Measurements from ENCODE around the gene SIK3. TPM values are rescaled to one million over a fixed set of nuclear protein-coding genes. Genes with fewer than 3 reads are reported as not detected.
"Not testable (repeated sequence)": the region's sequence is repeated elsewhere in the genome, so short reads cannot be mapped to it uniquely, and the experiment has no call there.

SIK3 gene
- total RNA-seq, 1 experiment from 2014 or later: 31.4 TPM

DNA sequence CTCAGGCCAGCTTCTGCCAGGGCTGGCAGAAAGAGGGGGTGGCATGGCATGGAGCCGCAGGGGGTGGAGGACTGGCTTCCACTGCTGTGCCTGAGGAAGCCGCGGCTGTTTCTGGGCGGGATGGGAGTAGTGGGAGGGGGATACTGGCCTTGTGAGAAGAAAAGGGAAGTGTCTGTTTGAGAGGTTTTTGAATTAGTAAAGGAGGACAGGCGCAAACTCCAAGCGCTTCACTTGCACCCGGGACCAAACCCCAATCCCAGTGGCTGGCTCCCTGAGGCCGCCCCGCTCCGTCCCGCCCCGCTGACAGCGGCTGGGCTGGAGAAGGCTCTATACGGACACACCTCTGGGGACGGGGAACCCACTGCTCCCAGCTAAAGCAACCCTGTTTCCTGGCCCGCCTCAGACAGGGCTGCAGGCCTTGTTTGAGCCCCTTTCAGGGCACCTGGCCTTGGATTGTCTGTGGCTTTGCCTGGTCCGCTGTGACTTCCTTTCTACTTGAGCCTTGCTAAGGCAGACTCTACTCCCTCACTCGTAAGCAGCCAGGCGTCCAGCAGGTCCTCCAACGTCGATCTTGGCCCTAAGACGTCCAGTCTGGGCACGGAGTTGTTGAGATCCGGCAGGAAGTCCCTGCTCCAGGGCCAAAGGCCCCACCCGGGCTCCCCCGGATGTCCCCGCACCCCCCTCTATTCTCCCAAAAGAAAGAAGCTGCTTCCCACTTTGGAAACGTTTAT is 263.0 kb downstream of the SIK3 start:
- H3K14ac ChIP-seq (ENCODE audit: insufficient read depth, low read length): peak overlapping the region; percentile 54
- no peak overlapping the region for H2BK12ac ChIP-seq (ENCODE audit: insufficient read length, low read depth, low read length)
- DNase-seq: peak; percentile 56
- H4K91ac ChIP-seq (ENCODE audit: insufficient read length, low read depth, low read length): no peak overlapping the region
- no CpG with 5 or more reads among the region's 28 CpGs for WGBS (ENCODE audit: extremely low coverage, insufficient read length, low lambda C conversion rate)
- no peak overlapping the region for H4K5ac ChIP-seq (ENCODE audit: insufficient read length, low read depth, low read length)
- Mint-ChIP-seq H3K27ac (no peak overlapping the region), H3K4me3 (peak overlapping the region; percentile 48 to 64; a peak in 4 of 5 replicates), H3K9me3 (peaks cover 3 to 5% of the 10 kb centered on the region in 2 experiments; a peak in 3 of 5 replicates), H3K27me3 (ENCODE audit: low read depth) (peaks cover 22% of the 10 kb centered on the region), H3K4me1 (peaks cover 32 to 35% of the 10 kb centered on the region in 2 experiments), H3K36me3 (ENCODE audit: insufficient read depth in 1 of 3, low read depth in 3 of 3) (no peaks in the 10 kb centered on the region; a peak in 1 of 7 replicates)
- peaks cover 6% of the 10 kb centered on the region for H3K23me2 ChIP-seq (ENCODE audit: insufficient read length, low read depth, low read length, poor library complexity, severe bottlenecking)
- no peak overlapping the region for H2AK5ac ChIP-seq (ENCODE audit: insufficient read length, low read length)
- no peaks in the 10 kb centered on the region for H3K79me1 ChIP-seq (ENCODE audit: insufficient read depth, low read depth, low read length, poor library complexity, severe bottlenecking)
- H3K18ac ChIP-seq (ENCODE audit: insufficient read length, low read depth, low read length): no peak overlapping the region
- H3K23ac ChIP-seq (ENCODE audit: insufficient read length, low read depth, low read length): no peak overlapping the region
- H3T11ph ChIP-seq (ENCODE audit: low read length): no peak overlapping the region
- H2AFZ ChIP-seq (ENCODE audit: low read length): no peak overlapping the region
- no peaks in the 10 kb centered on the region for H3K27me3 ChIP-seq (ENCODE audit: insufficient read depth, low read length)
- H3K56ac ChIP-seq (ENCODE audit: insufficient read length, low read depth, low read length): no peak overlapping the region
- no peak overlapping the region for H2BK15ac ChIP-seq (ENCODE audit: low read depth, low read length)
- no peaks in the 10 kb centered on the region for H3K4me1 ChIP-seq (ENCODE audit: insufficient read depth, low read length)
- TF ChIP-seq, protein P1, sequence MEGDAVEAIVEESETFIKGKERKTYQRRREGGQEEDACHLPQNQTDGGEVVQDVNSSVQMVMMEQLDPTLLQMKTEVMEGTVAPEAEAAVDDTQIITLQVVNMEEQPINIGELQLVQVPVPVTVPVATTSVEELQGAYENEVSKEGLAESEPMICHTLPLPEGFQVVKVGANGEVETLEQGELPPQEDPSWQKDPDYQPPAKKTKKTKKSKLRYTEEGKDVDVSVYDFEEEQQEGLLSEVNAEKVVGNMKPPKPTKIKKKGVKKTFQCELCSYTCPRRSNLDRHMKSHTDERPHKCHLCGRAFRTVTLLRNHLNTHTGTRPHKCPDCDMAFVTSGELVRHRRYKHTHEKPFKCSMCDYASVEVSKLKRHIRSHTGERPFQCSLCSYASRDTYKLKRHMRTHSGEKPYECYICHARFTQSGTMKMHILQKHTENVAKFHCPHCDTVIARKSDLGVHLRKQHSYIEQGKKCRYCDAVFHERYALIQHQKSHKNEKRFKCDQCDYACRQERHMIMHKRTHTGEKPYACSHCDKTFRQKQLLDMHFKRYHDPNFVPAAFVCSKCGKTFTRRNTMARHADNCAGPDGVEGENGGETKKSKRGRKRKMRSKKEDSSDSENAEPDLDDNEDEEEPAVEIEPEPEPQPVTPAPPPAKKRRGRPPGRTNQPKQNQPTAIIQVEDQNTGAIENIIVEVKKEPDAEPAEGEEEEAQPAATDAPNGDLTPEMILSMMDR (conservative IDR thresholded peaks at IDR 0.05): no peak
- peak overlapping the region; percentile 74 for H3K4me2 ChIP-seq (ENCODE audit: insufficient read depth, insufficient read length, low read length)
- H2BK5ac ChIP-seq (ENCODE audit: insufficient read length, low read length): no peak overlapping the region
- no peak overlapping the region for H2BK20ac ChIP-seq (ENCODE audit: low read depth, low read length, poor library complexity, severe bottlenecking)
- no peaks in the 10 kb centered on the region for H3K9me3 ChIP-seq (ENCODE audit: control insufficient read depth, low read depth, low read length)
- no peak overlapping the region for H4K8ac ChIP-seq (replicated peaks; ENCODE audit: insufficient read length, low read depth, low read length)
- no peaks in the 10 kb centered on the region for H4K20me1 ChIP-seq (ENCODE audit: control insufficient read depth, insufficient read depth, insufficient read length)
- H3K9ac ChIP-seq (ENCODE audit: extremely low read depth, insufficient read length, low read length): no peak overlapping the region
- H2BK120ac ChIP-seq (ENCODE audit: low read depth, low read length, poor library complexity, severe bottlenecking): no peak overlapping the region
- no peak overlapping the region for H3K4ac ChIP-seq (ENCODE audit: low read depth, low read length)
- no peaks in the 10 kb centered on the region for H3K79me2 ChIP-seq (ENCODE audit: insufficient read depth, low read length)
- H3K27ac ChIP-seq (ENCODE audit: insufficient read length, low read depth, low read length): no peak overlapping the region

DNA sequence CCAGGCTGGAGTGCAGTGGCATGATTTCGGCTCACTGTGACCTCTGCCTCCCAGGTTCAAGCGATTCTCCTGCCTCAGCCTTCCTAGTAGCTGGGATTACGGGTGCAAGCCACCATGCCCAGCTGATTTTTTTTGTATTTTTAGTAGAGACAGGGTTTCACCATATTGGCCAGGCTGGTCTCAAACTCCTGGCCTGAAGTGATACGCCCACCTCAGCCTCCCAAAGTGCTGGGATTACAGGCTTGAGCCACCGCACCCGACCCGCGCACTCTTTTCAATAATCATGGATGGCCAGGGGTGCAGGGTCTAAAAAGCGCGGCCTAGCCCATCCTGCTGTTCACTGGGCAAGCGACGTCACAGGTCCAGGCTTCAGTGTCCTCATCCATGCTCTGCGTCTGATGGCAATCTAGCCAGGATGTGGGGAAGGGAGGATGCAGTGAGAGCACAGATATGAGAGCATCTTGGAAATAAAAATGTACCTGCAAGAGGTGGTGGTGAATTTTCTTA is 263.6 kb downstream of the SIK3 start:
- no CpG with 5 or more reads among the region's 13 CpGs for whole genome bisulfite sequencing (ENCODE audit: extremely low coverage, insufficient read length, low lambda C conversion rate)
- not testable (repeated sequence) for H2BK120ac ChIP-seq (ENCODE audit: low read depth, low read length, poor library complexity, severe bottlenecking); H3K9me3 ChIP-seq (ENCODE audit: control insufficient read depth, low read depth, low read length); H3K9ac ChIP-seq (ENCODE audit: extremely low read depth, insufficient read length, low read length); H3K56ac ChIP-seq (ENCODE audit: insufficient read length, low read depth, low read length); H4K8ac ChIP-seq (replicated peaks; ENCODE audit: insufficient read length, low read depth, low read length); H3K36me3 Mint-ChIP-seq (ENCODE audit: insufficient read depth in 1 of 3, low read depth in 3 of 3); H4K20me1 ChIP-seq (ENCODE audit: control insufficient read depth, insufficient read depth, insufficient read length); H3K27me3 ChIP-seq (ENCODE audit: insufficient read depth, low read length); H3K4ac ChIP-seq (ENCODE audit: low read depth, low read length); H2BK15ac ChIP-seq (ENCODE audit: low read depth, low read length); H3K23me2 ChIP-seq (ENCODE audit: insufficient read length, low read depth, low read length, poor library complexity, severe bottlenecking); H3T11ph ChIP-seq (ENCODE audit: low read length); H4K91ac ChIP-seq (ENCODE audit: insufficient read length, low read depth, low read length); H3K79me1 ChIP-seq (ENCODE audit: insufficient read depth, low read depth, low read length, poor library complexity, severe bottlenecking); H3K27ac ChIP-seq (ENCODE audit: insufficient read length, low read depth, low read length); H2BK12ac ChIP-seq (ENCODE audit: insufficient read length, low read depth, low read length); H4K5ac ChIP-seq (ENCODE audit: insufficient read length, low read depth, low read length); H3K27ac Mint-ChIP-seq; H2BK20ac ChIP-seq (ENCODE audit: low read depth, low read length, poor library complexity, severe bottlenecking); H3K79me2 ChIP-seq (ENCODE audit: insufficient read depth, low read length); H2BK5ac ChIP-seq (ENCODE audit: insufficient read length, low read length); H3K14ac ChIP-seq (ENCODE audit: insufficient read depth, low read length); H3K9me3 Mint-ChIP-seq; DNase-seq; H2AK5ac ChIP-seq (ENCODE audit: insufficient read length, low read length); H2AFZ ChIP-seq (ENCODE audit: low read length); H3K23ac ChIP-seq (ENCODE audit: insufficient read length, low read depth, low read length); H3K18ac ChIP-seq (ENCODE audit: insufficient read length, low read depth, low read length); H3K4me1 ChIP-seq (ENCODE audit: insufficient read depth, low read length)
- Mint-ChIP-seq H3K27me3 (ENCODE audit: low read depth) (peaks cover 22% of the 10 kb centered on the region), H3K4me3 (peak overlapping the region; percentile 8 to 25; a peak in 3 of 5 replicates), H3K4me1 (peaks cover 25 to 29% of the 10 kb centered on the region in 2 experiments)
- H3K4me2 ChIP-seq (ENCODE audit: insufficient read depth, insufficient read length, low read length): peak overlapping the region; percentile 74
